OCI-LY7 (cell line): ENCODE measurements around the gene C4orf36. TPM values are rescaled to one million over a fixed set of nuclear protein-coding genes. Genes with fewer than 3 reads are reported as not detected.
A peak's percentile ranks its signal among the peaks of the same experiment; 100 is the strongest.

Experiments used
- BruUV-seq: library from RNA; stranded (reverse); fragments of 400-500 nt; replicated peaks from 2 replicates; lab custom pipeline; 2021; lab: Mats Ljungman, UMichigan
- CTCF ChIA-PET: fragments of 300-600 bp; sonication (Branson Sonifier 250); formaldehyde crosslinking; loops from one replicate; lab custom pipeline; 2022; ENCODE audit warnings: antibody characterized with exemption; ENCODE audit not compliant: unreplicated experiment; lab: Charles Lee
- POLR2A ChIA-PET: fragments of 300-600 bp; sonication (Branson Sonifier 250); formaldehyde crosslinking; loops from one replicate; lab custom pipeline; 2022; ENCODE audit warnings: antibody characterized with exemption; lab: Charles Lee
- DNase-seq: peaks from one replicate; pipeline ENCODE4 v3.0.0-alpha.2; 2015; ENCODE audit warnings: low spot score
- H2AFZ ChIP-seq: fragments of 200-600 bp; sonication (generic), shearing (Covaris generic); 2 replicates; pipeline ENCODE4 v1.6.1; 2014; ENCODE audit warnings: mild to moderate bottlenecking, antibody characterized with exemption, low read length, moderate library complexity
- H3K27ac ChIP-seq: fragments of 200-600 bp; sonication (generic); 2 replicates; pipeline ENCODE4 v1.5.1; 2014; ENCODE audit warnings: mixed run types, low read depth, mild to moderate bottlenecking, moderate library complexity, low read length, inconsistent platforms; ENCODE audit not compliant: poor library complexity, severe bottlenecking
- H3K36me3 ChIP-seq: fragments of 200-600 bp; sonication (generic); 2 replicates; pipeline ENCODE4 v1.6.1; 2014; ENCODE audit warnings: mild to moderate bottlenecking, antibody characterized with exemption, low read length, moderate library complexity, mixed read lengths; ENCODE audit not compliant: insufficient read depth
- H3K4me1 ChIP-seq: fragments of 200-600 bp; sonication (generic); 2 replicates; pipeline ENCODE4 v1.5.1; 2014; ENCODE audit warnings: mild to moderate bottlenecking, low read length; ENCODE audit not compliant: insufficient read depth, poor library complexity, severe bottlenecking
- H3K4me2 ChIP-seq: fragments of 200-600 bp; sonication (generic); 2 replicates; pipeline ENCODE4 v1.6.1; 2014; ENCODE audit warnings: mild to moderate bottlenecking, low read length
- H3K4me3 ChIP-seq: fragments of 200-600 bp; sonication (generic); 2 replicates; pipeline ENCODE4 v1.5.1; 2014; ENCODE audit warnings: mild to moderate bottlenecking, low read depth, low read length; ENCODE audit not compliant: poor library complexity, severe bottlenecking
- H3K79me2 ChIP-seq: fragments of 200-600 bp; sonication (generic); 2 replicates; pipeline ENCODE4 v1.6.1; 2016; ENCODE audit warnings: low read depth, mild to moderate bottlenecking, low read length, moderate library complexity, mixed read lengths; ENCODE audit not compliant: insufficient read depth
- H3K9me2 ChIP-seq: fragments of 200-600 bp; sonication (generic); 2 replicates; pipeline ENCODE4 v1.6.1; 2016; ENCODE audit warnings: mild to moderate bottlenecking, low read length, mixed read lengths; ENCODE audit not compliant: insufficient read depth
- H3K9me3 ChIP-seq: fragments of 200-600 bp; sonication (generic); 2 replicates; pipeline ENCODE4 v1.6.1; 2014; ENCODE audit warnings: mild to moderate bottlenecking, mixed run types, low read length, mixed read lengths
- H4K20me1 ChIP-seq: fragments of 200-600 bp; sonication (generic); 2 replicates; pipeline ENCODE4 v1.6.1; 2014; ENCODE audit warnings: mild to moderate bottlenecking, antibody characterized with exemption, low read length, moderate library complexity, mixed read lengths; ENCODE audit not compliant: insufficient read depth
- EZH2phosphoT487 ChIP-seq: fragments of 200-600 bp; sonication (generic); IDR thresholded peaks from 2 replicates; pipeline ENCODE4 v1.6.1; 2018; ENCODE audit warnings: low read depth, borderline replicate concordance, mild to moderate bottlenecking, mixed run types, antibody characterized with exemption, low read length, moderate library complexity, mixed read lengths
- intact Hi-C: fragments of 100-400 bp; cut with micrococcal nuclease; formaldehyde crosslinking; loops from one replicate; pipeline ENCODE4 v1.10.0; 2022; ENCODE audit not compliant: unreplicated experiment
- total RNA-seq, 2 experiments: library from RNA; depleted of rRNA in 1 of 2; stranded (reverse); fragments of >200 nt in 1 of 2; shearing (Covaris generic) in 1 of 2; gene quantifications; 2 replicates each; pipeline ENCODE4 v1.2.3, GENCODE V29; 2014 to 2022
- TF ChIP-seq, protein P1 (sequence below): fragments of 200-600 bp; sonication (generic); conservative IDR thresholded peaks from 2 replicates; pipeline ENCODE4 v1.5.1; 2014; ENCODE audit warnings: mild to moderate bottlenecking, antibody characterized with exemption, low read length, moderate library complexity, mixed read lengths

Gene C4orf36
- total RNA-seq, 2 experiments from 2014 or later, result 1.4 TPM; not detected in 1

DNA sequence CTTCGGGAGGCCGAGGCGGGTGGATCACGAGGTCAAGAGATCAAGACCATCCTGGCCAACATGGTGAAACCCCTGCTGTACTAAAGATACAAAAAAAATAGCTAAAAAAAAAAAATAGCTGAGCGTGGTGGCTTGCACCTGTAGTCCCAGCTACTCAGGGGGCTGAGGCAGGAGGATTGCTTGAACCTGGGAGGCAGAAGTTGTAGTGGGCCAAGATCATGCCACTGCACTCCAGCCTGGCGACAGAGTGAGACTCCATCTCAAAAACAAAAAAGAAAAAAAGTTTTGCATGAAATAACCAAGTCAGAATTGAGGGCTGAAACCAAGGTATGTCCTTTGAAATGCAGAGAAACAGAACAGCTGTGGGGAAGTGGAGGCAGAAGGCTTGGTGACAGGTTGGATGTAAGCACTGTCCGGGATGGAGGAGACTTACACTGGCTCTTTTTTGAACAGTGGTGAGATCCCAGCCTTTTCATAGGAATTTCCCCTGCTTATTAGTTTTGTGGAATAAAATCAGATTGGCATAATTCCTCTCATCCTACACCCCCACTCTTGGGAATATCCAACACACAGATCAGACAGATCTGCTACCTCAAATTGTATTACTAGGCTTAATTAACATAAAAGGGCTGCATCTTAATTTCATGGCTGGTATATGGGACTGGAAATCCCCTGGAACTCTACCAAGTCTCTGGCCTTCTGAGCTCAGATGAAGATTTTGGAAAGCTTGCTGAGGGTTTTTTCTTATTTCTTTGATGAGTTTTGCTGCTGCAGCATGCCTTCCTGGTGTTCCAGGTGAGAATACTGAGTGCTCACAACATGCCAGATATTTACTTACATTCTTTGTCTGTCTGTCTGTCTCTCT is 18.8 kb upstream of the C4orf36 start:
- ChIA-PET POLR2A (interaction anchor here (0.6 to 1.4 kb wide), 3 partner anchors 9 to 169 kb away, joined by 3 to 4 read pairs (median 3); no protein-coding TSS in a partner anchor), CTCF (no interaction called here)
- Histone ChIP-seq H3K9me2 (no peaks in the 10 kb centered on the region), H3K4me3 (no peak overlapping the region), H3K79me2 (no peaks in the 10 kb centered on the region), H3K9me3 (no peaks in the 10 kb centered on the region), H4K20me1 (no peaks in the 10 kb centered on the region), H2AFZ (no peak overlapping the region), H3K4me2 (no peak overlapping the region; the same call in 1 of the 2 replicates), H3K27ac (no peak overlapping the region), H3K4me1 (peaks cover 27% of the 10 kb centered on the region), H3K36me3 (no peaks in the 10 kb centered on the region)
- DNase-seq, result no peak
- intact Hi-C loops, result no loop called here
- no TSS peak for BruUV-seq
- TF ChIP-seq, protein P1, sequence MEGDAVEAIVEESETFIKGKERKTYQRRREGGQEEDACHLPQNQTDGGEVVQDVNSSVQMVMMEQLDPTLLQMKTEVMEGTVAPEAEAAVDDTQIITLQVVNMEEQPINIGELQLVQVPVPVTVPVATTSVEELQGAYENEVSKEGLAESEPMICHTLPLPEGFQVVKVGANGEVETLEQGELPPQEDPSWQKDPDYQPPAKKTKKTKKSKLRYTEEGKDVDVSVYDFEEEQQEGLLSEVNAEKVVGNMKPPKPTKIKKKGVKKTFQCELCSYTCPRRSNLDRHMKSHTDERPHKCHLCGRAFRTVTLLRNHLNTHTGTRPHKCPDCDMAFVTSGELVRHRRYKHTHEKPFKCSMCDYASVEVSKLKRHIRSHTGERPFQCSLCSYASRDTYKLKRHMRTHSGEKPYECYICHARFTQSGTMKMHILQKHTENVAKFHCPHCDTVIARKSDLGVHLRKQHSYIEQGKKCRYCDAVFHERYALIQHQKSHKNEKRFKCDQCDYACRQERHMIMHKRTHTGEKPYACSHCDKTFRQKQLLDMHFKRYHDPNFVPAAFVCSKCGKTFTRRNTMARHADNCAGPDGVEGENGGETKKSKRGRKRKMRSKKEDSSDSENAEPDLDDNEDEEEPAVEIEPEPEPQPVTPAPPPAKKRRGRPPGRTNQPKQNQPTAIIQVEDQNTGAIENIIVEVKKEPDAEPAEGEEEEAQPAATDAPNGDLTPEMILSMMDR, result no peak
- no peak for TF ChIP-seq EZH2phosphoT487

DNA sequence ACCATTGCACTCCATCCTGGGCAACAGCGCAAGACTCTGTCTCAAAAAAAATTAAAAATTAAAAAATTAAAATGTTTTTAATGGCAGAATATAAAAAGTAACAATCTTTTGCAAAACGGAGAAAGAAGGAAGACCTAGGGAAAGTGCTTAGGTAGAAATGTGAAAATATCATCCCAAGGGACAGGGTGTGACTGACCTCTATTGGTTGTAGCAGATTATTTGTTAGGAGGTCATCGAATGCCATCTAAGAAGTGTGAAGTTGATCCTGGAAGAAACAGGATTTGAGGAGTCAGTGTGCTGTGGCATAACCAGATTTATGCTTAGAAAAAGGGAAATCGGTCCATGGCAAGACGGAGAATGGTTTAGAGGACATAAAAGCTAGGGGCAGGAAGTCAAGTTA is 18.1 kb upstream of the C4orf36 start:
- no TSS peak for BruUV-seq
- Histone ChIP-seq H4K20me1 (no peaks in the 10 kb centered on the region), H3K4me3 (no peak overlapping the region), H3K9me3 (no peaks in the 10 kb centered on the region), H3K36me3 (no peaks in the 10 kb centered on the region), H3K4me1 (peaks cover 27% of the 10 kb centered on the region), H3K27ac (no peak overlapping the region), H3K9me2 (no peaks in the 10 kb centered on the region), H3K4me2 (no peak overlapping the region; the same call in 1 of the 2 replicates), H3K79me2 (no peaks in the 10 kb centered on the region), H2AFZ (no peak overlapping the region)
- ChIA-PET POLR2A (interaction anchor here (0.6 to 1.0 kb wide), 2 partner anchors 10 to 170 kb away, joined by 3 to 4 read pairs; no protein-coding TSS in a partner anchor), CTCF (no interaction called here)
- TF ChIP-seq EZH2phosphoT487, result no peak
- TF ChIP-seq, protein P1, result 0 out of 2 replicates have a peak, but pooled peaks have one; percentile 27
- DNase-seq, result no peak
- intact Hi-C loops, result no loop called here
